ENCODE measurements around the gene FASTK. TPM values are rescaled to one million over a fixed set of nuclear protein-coding genes. Genes with fewer than 3 reads are reported as not detected.

Gene FASTK
- total RNA-seq, 1 donor from 2014 or later, result 54.2 TPM

GRCh38 chr7:151051108-151051507 lies 29.5 kb downstream of the FASTK start:
- Histone ChIP-seq H3K27ac (no peak overlapping the region), H3K27me3 (no peaks in the 10 kb centered on the region), H3K4me1 (peaks cover 6% of the 10 kb centered on the region), H3K9me3 (no peaks in the 10 kb centered on the region), H3K36me3 (no peaks in the 10 kb centered on the region), H3K4me3 (no peak overlapping the region)
- no peak for TF ChIP-seq CTCF (IDR thresholded peaks at IDR 0.05)
- peak; percentile 65 for ATAC-seq
- DNase-seq, result peak; percentile 79
- intact Hi-C loops (cut with DNase I), result no loop called here

DNA sequence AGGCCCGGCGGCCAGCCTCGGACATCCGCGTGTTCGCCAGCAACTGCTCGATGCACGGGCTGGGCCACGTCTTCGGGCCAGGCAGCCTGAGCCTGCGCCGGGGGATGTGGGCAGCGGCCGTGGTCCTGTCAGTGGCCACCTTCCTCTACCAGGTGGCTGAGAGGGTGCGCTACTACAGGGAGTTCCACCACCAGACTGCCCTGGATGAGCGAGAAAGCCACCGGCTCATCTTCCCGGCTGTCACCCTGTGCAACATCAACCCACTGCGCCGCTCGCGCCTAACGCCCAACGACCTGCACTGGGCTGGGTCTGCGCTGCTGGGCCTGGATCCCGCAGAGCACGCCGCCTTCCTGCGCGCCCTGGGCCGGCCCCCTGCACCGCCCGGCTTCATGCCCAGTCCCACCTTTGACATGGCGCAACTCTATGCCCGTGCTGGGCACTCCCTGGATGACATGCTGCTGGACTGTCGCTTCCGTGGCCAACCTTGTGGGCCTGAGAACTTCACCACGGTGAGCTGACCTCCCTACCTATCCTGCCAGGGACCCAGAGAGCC lies 31.6 kb downstream of the FASTK start:
- intact Hi-C loops (cut with DNase I), result no loop called here
- Histone ChIP-seq H3K4me3 (no peak overlapping the region), H3K27ac (no peak overlapping the region), H3K9me3 (no peaks in the 10 kb centered on the region), H3K36me3 (peaks cover 13% of the 10 kb centered on the region), H3K27me3 (no peaks in the 10 kb centered on the region), H3K4me1 (peaks cover 6% of the 10 kb centered on the region)
- no peak for TF ChIP-seq CTCF (IDR thresholded peaks at IDR 0.05)
- ATAC-seq (no peak), DNase-seq (no peak)

DNA sequence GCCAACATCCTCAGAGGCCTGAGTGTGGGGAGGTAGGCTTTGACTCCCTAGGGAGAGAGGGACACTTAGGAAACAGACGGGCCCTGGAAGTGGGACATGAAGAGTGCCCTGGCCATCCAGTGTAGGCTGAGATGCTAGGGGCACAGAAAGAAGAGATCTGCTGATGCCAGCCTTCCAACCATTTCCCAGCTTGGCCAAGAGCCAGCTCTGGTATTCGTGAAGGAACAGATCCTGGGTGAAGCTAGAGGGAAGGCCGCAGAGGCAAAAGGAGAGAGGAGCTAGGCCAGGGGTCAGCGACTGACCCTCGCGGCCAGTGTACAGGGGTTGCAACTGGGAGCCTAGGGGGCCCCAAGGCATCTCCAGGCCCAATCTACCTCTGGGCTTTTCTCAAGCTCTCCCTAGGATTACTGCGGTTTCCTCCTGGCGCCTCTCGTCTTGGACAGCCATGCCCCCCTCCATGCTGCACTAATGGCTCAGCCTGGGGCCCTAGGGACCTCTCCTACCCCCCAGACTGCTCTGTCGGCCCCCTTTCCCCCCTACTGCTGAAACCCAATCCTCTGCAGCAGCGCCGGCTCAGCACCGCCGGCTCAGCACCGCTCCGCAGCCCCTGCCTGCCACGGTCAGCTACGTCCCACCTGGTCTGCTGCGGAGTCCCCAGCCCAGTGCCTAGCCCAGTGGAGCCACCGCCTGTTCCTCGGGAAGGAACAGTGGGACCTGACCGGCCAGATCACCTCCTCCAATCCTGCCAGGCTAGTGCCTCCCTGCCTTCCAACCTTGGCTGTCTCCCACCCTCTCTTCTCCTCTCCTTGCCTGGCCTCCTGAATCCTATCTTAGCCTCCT lies 32.4 kb downstream of the FASTK start, which contains the start of gene ASIC3:
TSS of gene ASIC3 (plus strand) at position 556 of the 840 bp plus-strand sequence. CDS start 355 bp downstream, outside the sequence.
- Histone ChIP-seq H3K9me3 (no peaks in the 10 kb centered on the region), H3K4me3 (no peak within 1 kb of the TSS), H3K36me3 (peaks cover 15% of the 10 kb centered on the region), H3K27me3 (no peaks in the 10 kb centered on the region), H3K4me1 (peaks cover 6% of the 10 kb centered on the region), H3K27ac (no peak within 1 kb of the TSS)
- DNase-seq (no peak), ATAC-seq (no peak)
- intact Hi-C loops (cut with DNase I), result no loop called here
- TF ChIP-seq CTCF (IDR thresholded peaks at IDR 0.05), result no peak

GRCh38 chr7:151046603-151047573 lies 33.7 kb downstream of the FASTK start:
- H3K36me3 ChIP-seq, result peaks cover 22% of the 10 kb centered on the region
- TF ChIP-seq CTCF (IDR thresholded peaks at IDR 0.05), result no peak
- no peak overlapping the region for H3K27ac ChIP-seq
- no peak overlapping the region for H3K4me3 ChIP-seq
- intact Hi-C loops (cut with DNase I), result no loop called here
- H3K27me3 ChIP-seq, result no peaks in the 10 kb centered on the region
- ATAC-seq (no peak), DNase-seq (no peak)
- H3K9me3 ChIP-seq, result no peaks in the 10 kb centered on the region
- H3K4me1 ChIP-seq, result peaks cover 6% of the 10 kb centered on the region

DNA sequence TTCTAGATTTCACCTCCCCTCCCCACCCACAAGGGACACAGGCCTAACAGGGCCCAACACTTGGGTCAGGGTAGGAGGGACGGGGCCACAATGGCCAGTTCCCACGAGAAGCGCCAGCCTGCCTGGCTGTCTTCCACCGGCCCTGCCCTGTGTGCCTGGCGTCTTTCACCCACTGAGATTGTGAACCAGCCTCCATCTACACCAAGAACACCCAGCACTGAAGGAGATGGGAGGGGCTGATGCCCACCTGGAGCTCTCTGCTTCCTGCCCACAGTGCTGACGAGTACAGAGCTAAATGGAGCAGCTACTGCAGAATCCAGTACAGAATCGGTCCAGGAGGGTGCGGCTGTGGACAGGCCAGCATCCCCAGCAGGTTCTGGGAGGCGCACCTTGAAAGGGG lies 34.6 kb downstream of the FASTK start:
- H3K9me3 ChIP-seq, result no peaks in the 10 kb centered on the region
- no peak overlapping the region for H3K4me3 ChIP-seq
- H3K36me3 ChIP-seq, result peaks cover 24% of the 10 kb centered on the region
- H3K27ac ChIP-seq, result no peak overlapping the region
- TF ChIP-seq CTCF (IDR thresholded peaks at IDR 0.05), result no peak
- H3K4me1 ChIP-seq, result peaks cover 3% of the 10 kb centered on the region
- intact Hi-C loops (cut with DNase I), result no loop called here
- DNase-seq (no peak), ATAC-seq (no peak)
- H3K27me3 ChIP-seq, result no peaks in the 10 kb centered on the region

All from upper lobe of right lung (tissue), 1 donor.